HepG2 (cell line): ENCODE data around the gene PEX7.

Source experiments
- CTCF ChIP-seq: sonication (generic); formaldehyde crosslinking; IDR thresholded peaks from 2 replicates; pipeline ENCODE4 v1.5.0; 2020; ENCODE audit warnings: mild to moderate bottlenecking, missing genetic modification reagents, moderate library complexity
- FOXP4 ChIP-seq: sonication (generic); formaldehyde crosslinking; IDR thresholded peaks from 2 replicates; pipeline ENCODE4 v1.4.0; 2020; ENCODE audit warnings: missing genetic modification reagents

GRCh38 chr6:136890986-136891385 lies 68.6 kb downstream of the PEX7 start:
- TF ChIP-seq FOXP4 (CRISPR knock-in tag) (no peak), CTCF (no peak)
